ENCODE data around the gene GNAQ.
"Not testable (repeated sequence)": the region's sequence is repeated elsewhere in the genome, so short reads cannot be mapped to it uniquely, and the experiment has no call there.

GNAQ gene

DNA sequence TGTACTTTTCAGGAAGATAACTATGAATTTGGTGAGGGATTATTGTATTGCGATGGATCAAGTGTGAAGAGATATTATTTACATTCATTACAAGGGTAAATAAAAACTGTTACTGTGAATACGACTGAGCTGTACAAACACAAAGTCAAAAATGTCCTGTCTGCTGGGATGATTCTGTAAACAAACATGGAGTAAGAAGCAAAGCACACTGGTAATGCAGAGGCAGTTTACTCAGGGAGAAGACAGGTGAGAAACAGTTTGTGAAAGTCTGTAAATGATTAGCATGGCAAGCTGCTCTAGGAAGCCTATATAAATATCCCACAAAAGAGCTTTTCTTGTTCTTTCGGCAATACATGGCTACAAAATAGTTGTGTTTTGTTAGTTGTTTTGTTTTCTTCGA, 268.0 kb downstream of the GNAQ start:
- no peak overlapping the region for H3K4ac ChIP-seq (ENCODE audit: low read depth, low read length)
- no peak overlapping the region for H3K23ac ChIP-seq (ENCODE audit: low read length)
- no peak overlapping the region for H2BK12ac ChIP-seq (ENCODE audit: low read length)
- H3K79me1 ChIP-seq (ENCODE audit: low read length), result no peaks in the 10 kb centered on the region
- no peak overlapping the region for H3K27ac ChIP-seq (ENCODE audit: low read depth, low read length)
- no peak overlapping the region for H3K14ac ChIP-seq (ENCODE audit: low read length)
- no peaks in the 10 kb centered on the region for H3K36me3 ChIP-seq (ENCODE audit: control insufficient read depth in 1 of 2, insufficient read depth in 2 of 2, low read length in 2 of 2)
- no peak overlapping the region for H3K18ac ChIP-seq (ENCODE audit: low read length)
- H3K4me3 ChIP-seq (ENCODE audit: low read depth, low read length), result no peak overlapping the region
- no peak overlapping the region for H3K4me2 ChIP-seq (ENCODE audit: low read length)
- no peak overlapping the region for H2BK5ac ChIP-seq (ENCODE audit: low read depth, low read length, poor library complexity)
- no CpG with 5 or more reads among the region's 4 CpGs for WGBS (ENCODE audit: extremely low coverage, insufficient coverage, insufficient read length)
- H3K9ac ChIP-seq (ENCODE audit: low read length), result no peak overlapping the region
- no peaks in the 10 kb centered on the region for H3K27me3 ChIP-seq (ENCODE audit: insufficient read depth, low read length)
- H4K91ac ChIP-seq (ENCODE audit: low read depth, low read length), result no peak overlapping the region
- H2BK120ac ChIP-seq (ENCODE audit: insufficient read depth, low read length, poor library complexity), result no peak overlapping the region
- H3K79me2 ChIP-seq (ENCODE audit: control insufficient read depth, insufficient read depth, low read length, poor library complexity), result no peaks in the 10 kb centered on the region
- H3K9me3 ChIP-seq (ENCODE audit: insufficient read depth, low read depth, low read length), result no peaks in the 10 kb centered on the region
- H2AK5ac ChIP-seq (ENCODE audit: low read length), result no peak overlapping the region
- no peak for DNase-seq
- H4K8ac ChIP-seq (ENCODE audit: low read depth, low read length), result no peak overlapping the region
- H4K12ac ChIP-seq (ENCODE audit: low read depth, low read length), result no peak overlapping the region
- H3K4me1 ChIP-seq (ENCODE audit: control insufficient read depth in 1 of 2, insufficient read depth in 2 of 2, low read length in 2 of 2), result no peaks in the 10 kb centered on the region
- H2AFZ ChIP-seq (ENCODE audit: insufficient read depth, low read length, poor library complexity), result no peak overlapping the region

DNA sequence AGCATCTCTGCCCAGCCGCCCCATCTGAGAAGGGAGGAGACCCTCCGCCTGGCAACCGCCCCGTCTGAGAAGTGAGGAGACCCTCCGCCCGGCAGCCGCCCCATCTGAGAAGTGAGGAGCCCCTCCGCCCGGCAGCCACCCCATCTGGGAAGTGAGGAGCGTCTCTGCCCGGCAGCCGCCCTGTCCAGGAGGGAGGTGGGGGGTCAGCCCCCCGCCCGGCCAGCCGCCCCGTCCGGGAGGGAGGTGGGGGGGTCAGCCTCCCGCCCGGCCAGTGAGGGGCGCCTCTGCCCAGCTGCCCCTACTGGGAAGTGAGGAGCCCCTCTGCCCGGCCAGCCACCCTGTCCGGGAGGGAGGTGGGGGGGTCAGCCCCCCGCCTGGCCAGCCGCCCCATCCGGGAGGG, 270.7 kb downstream of the GNAQ start:
- not testable (repeated sequence) for H4K91ac ChIP-seq (ENCODE audit: low read depth, low read length); H3K79me1 ChIP-seq (ENCODE audit: low read length); H3K27ac ChIP-seq (ENCODE audit: low read depth, low read length); H3K4me2 ChIP-seq (ENCODE audit: low read length); H4K12ac ChIP-seq (ENCODE audit: low read depth, low read length); H2BK12ac ChIP-seq (ENCODE audit: low read length); H3K79me2 ChIP-seq (ENCODE audit: control insufficient read depth, insufficient read depth, low read length, poor library complexity); H3K4me1 ChIP-seq (ENCODE audit: control insufficient read depth in 1 of 2, insufficient read depth in 2 of 2, low read length in 2 of 2); H3K4me3 ChIP-seq (ENCODE audit: low read depth, low read length); H3K18ac ChIP-seq (ENCODE audit: low read length); H2BK120ac ChIP-seq (ENCODE audit: insufficient read depth, low read length, poor library complexity); H3K14ac ChIP-seq (ENCODE audit: low read length); H2AK5ac ChIP-seq (ENCODE audit: low read length); H3K27me3 ChIP-seq (ENCODE audit: insufficient read depth, low read length); H4K8ac ChIP-seq (ENCODE audit: low read depth, low read length); H3K9ac ChIP-seq (ENCODE audit: low read length); H3K23ac ChIP-seq (ENCODE audit: low read length); DNase-seq; H3K4ac ChIP-seq (ENCODE audit: low read depth, low read length); H2BK5ac ChIP-seq (ENCODE audit: low read depth, low read length, poor library complexity); H3K9me3 ChIP-seq (ENCODE audit: insufficient read depth, low read depth, low read length); H3K36me3 ChIP-seq (ENCODE audit: control insufficient read depth in 1 of 2, insufficient read depth in 2 of 2, low read length in 2 of 2); H2AFZ ChIP-seq (ENCODE audit: insufficient read depth, low read length, poor library complexity)
- WGBS (ENCODE audit: extremely low coverage, insufficient coverage, insufficient read length), result no CpG with 5 or more reads among the region's 25 CpGs

DNA sequence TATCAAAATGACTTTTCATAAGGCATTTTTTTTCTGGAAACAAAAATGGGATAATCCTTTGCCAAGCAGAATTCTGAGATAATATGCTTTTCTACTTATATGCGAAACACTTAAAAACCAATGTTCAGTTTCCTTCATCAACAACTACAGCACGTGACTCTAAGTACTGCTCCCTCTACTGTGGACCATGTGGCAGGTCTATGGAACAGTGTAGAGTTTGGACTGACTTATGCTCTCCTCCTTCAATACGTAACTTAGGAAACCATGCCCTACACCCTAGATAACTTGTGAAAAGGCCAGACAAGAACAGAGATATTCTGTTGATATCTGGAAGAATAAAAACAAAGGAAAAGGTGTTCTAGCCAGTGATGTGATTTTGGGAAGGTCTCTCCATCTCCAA, 272.2 kb downstream of the GNAQ start:
- H3K18ac ChIP-seq (ENCODE audit: low read length), result no peak overlapping the region
- no peak overlapping the region for H3K4ac ChIP-seq (ENCODE audit: low read depth, low read length)

DNA sequence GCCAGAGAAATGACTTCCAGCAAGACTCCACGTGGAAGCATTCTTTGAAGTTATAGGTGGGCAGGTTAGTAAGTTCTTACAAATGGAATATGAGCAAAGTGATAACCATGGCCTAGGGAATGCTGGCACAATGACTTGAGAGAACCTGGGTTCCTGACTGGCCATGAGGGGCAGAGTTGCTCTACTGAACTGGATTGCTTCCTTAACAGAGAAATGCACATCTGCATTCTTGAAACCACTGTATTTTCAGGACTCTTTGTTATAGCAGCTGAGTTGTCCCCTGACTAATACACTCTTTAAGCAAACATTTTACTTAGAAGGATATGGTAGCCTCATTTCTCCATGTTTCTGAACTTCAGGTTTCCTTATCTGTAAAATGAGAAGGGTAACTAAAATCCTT, 275.2 kb downstream of the GNAQ start:
- no CpG with 5 or more reads among the region's 1 CpG for WGBS (ENCODE audit: extremely low coverage, insufficient coverage, insufficient read length)
- Histone ChIP-seq H3K9ac (ENCODE audit: low read length) (no peak overlapping the region), H3K4ac (ENCODE audit: low read depth, low read length) (no peak overlapping the region), H3K4me2 (ENCODE audit: low read length) (no peak overlapping the region), H2BK120ac (ENCODE audit: insufficient read depth, low read length, poor library complexity) (no peak overlapping the region), H4K12ac (ENCODE audit: low read depth, low read length) (no peak overlapping the region), H3K36me3 (ENCODE audit: control insufficient read depth in 1 of 2, insufficient read depth in 2 of 2, low read length in 2 of 2) (peaks cover 2 to 3% of the 10 kb centered on the region in 2 experiments), H3K4me1 (ENCODE audit: control insufficient read depth in 1 of 2, insufficient read depth in 2 of 2, low read length in 2 of 2) (no peaks in the 10 kb centered on the region), H2AK5ac (ENCODE audit: low read length) (no peak overlapping the region), H3K18ac (ENCODE audit: low read length) (no peak overlapping the region), H3K27me3 (ENCODE audit: insufficient read depth, low read length) (no peaks in the 10 kb centered on the region), H3K79me2 (ENCODE audit: control insufficient read depth, insufficient read depth, low read length, poor library complexity) (no peaks in the 10 kb centered on the region), H2BK12ac (ENCODE audit: low read length) (no peak overlapping the region), H2AFZ (ENCODE audit: insufficient read depth, low read length, poor library complexity) (no peak overlapping the region), H3K79me1 (ENCODE audit: low read length) (no peaks in the 10 kb centered on the region), H2BK5ac (ENCODE audit: low read depth, low read length, poor library complexity) (no peak overlapping the region), H3K27ac (ENCODE audit: low read depth, low read length) (no peak overlapping the region), H4K8ac (ENCODE audit: low read depth, low read length) (no peak overlapping the region), H3K14ac (ENCODE audit: low read length) (no peak overlapping the region), H3K9me3 (ENCODE audit: insufficient read depth, low read depth, low read length) (no peaks in the 10 kb centered on the region), H3K4me3 (ENCODE audit: low read depth, low read length) (no peak overlapping the region), H4K91ac (ENCODE audit: low read depth, low read length) (no peak overlapping the region), H3K23ac (ENCODE audit: low read length) (no peak overlapping the region)
- peak in 1 of 2 donors; percentile 14 for DNase-seq

More for the DNA sequence above, 272.2 kb downstream of the GNAQ start:
- Histone ChIP-seq H2AFZ (ENCODE audit: insufficient read depth, low read length, poor library complexity) (no peak overlapping the region), H3K9ac (ENCODE audit: low read length) (no peak overlapping the region), H2AK5ac (ENCODE audit: low read length) (no peak overlapping the region), H4K91ac (ENCODE audit: low read depth, low read length) (no peak overlapping the region), H4K8ac (ENCODE audit: low read depth, low read length) (no peak overlapping the region), H3K36me3 (ENCODE audit: control insufficient read depth in 1 of 2, insufficient read depth in 2 of 2, low read length in 2 of 2) (peaks cover 2 to 3% of the 10 kb centered on the region in 2 experiments), H2BK120ac (ENCODE audit: insufficient read depth, low read length, poor library complexity) (no peak overlapping the region), H2BK12ac (ENCODE audit: low read length) (no peak overlapping the region), H3K9me3 (ENCODE audit: insufficient read depth, low read depth, low read length) (no peaks in the 10 kb centered on the region), H3K79me1 (ENCODE audit: low read length) (no peaks in the 10 kb centered on the region), H3K27ac (ENCODE audit: low read depth, low read length) (no peak overlapping the region), H3K14ac (ENCODE audit: low read length) (no peak overlapping the region), H4K12ac (ENCODE audit: low read depth, low read length) (no peak overlapping the region), H3K23ac (ENCODE audit: low read length) (no peak overlapping the region), H2BK5ac (ENCODE audit: low read depth, low read length, poor library complexity) (no peak overlapping the region), H3K4me3 (ENCODE audit: low read depth, low read length) (no peak overlapping the region), H3K27me3 (ENCODE audit: insufficient read depth, low read length) (no peaks in the 10 kb centered on the region), H3K4me1 (ENCODE audit: control insufficient read depth in 1 of 2, insufficient read depth in 2 of 2, low read length in 2 of 2) (no peaks in the 10 kb centered on the region), H3K79me2 (ENCODE audit: control insufficient read depth, insufficient read depth, low read length, poor library complexity) (no peaks in the 10 kb centered on the region), H3K4me2 (ENCODE audit: low read length) (no peak overlapping the region)
- DNase-seq, result no peak
- no CpG with 5 or more reads among the region's 3 CpGs for WGBS (ENCODE audit: extremely low coverage, insufficient coverage, insufficient read length)
